Suprapubic skin (tissue), 3 donors: ENCODE measurements around the gene RTEL1.

Source experiments
- POLR2A ChIP-seq, 2 donors: fragments of 450-650 bp; IDR thresholded peaks; one replicate each; pipeline ENCODE4 v1.6.1; 2017; ENCODE audit warnings: antibody characterized with exemption in 2 of 2, mild to moderate bottlenecking in 2 of 2, moderate library complexity in 2 of 2
- TF ChIP-seq, protein P1 (sequence below), 2 donors: fragments of 200-600 bp in 1 of 2; fragments of 450-650 bp in 1 of 2; sonication (generic) in 1 of 2; IDR thresholded peaks; one replicate each; pipeline ENCODE4 v1.5.1; 2016 to 2019; ENCODE audit warnings: antibody characterized with exemption in 2 of 2, mild to moderate bottlenecking in 1 of 2, moderate library complexity in 1 of 2

DNA sequence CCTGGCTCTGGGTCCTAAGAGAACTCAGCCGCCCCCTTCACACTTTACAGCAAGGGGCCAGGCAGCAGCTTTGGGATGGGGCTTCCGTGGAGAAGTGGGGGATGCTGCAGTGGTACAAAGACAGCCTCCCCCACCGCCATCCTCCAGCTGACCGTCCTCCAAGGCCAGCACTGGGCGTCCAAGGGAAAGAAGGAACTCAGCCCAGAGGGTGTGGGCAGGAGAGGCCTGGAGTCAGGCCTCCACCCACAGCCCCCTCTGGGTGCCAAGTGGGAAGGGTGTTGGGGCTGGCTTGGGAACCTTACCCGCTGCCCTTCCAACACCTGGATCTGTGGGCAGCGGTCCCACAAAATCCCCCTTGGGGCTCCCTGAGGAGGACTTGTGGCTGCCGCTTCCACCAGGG is 18.0 kb upstream of the RTEL1 start:
- TF ChIP-seq, protein P1, sequence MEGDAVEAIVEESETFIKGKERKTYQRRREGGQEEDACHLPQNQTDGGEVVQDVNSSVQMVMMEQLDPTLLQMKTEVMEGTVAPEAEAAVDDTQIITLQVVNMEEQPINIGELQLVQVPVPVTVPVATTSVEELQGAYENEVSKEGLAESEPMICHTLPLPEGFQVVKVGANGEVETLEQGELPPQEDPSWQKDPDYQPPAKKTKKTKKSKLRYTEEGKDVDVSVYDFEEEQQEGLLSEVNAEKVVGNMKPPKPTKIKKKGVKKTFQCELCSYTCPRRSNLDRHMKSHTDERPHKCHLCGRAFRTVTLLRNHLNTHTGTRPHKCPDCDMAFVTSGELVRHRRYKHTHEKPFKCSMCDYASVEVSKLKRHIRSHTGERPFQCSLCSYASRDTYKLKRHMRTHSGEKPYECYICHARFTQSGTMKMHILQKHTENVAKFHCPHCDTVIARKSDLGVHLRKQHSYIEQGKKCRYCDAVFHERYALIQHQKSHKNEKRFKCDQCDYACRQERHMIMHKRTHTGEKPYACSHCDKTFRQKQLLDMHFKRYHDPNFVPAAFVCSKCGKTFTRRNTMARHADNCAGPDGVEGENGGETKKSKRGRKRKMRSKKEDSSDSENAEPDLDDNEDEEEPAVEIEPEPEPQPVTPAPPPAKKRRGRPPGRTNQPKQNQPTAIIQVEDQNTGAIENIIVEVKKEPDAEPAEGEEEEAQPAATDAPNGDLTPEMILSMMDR (IDR thresholded peaks at IDR 0.05) = no peak
- no peak for TF ChIP-seq POLR2A (IDR thresholded peaks at IDR 0.05)
